HG03565 (cell line): Measurements from ENCODE around the gene KIF11.

Experiments
- ATAC-seq: cut with Tn5 transposase; IDR thresholded peaks from one replicate; pipeline ENCODE4 v1.9.1; 2021; ENCODE audit warnings: mild to moderate bottlenecking, moderate library complexity; ENCODE audit not compliant: unreplicated experiment

Gene KIF11

GRCh38 chr10:92667078-92667477, 74.1 kb downstream of the KIF11 start:
- no peak for ATAC-seq

- ATAC-seq, result no peak
Observed at GRCh38 chr10:92677708-92678107, 84.8 kb downstream of the KIF11 start.

DNA sequence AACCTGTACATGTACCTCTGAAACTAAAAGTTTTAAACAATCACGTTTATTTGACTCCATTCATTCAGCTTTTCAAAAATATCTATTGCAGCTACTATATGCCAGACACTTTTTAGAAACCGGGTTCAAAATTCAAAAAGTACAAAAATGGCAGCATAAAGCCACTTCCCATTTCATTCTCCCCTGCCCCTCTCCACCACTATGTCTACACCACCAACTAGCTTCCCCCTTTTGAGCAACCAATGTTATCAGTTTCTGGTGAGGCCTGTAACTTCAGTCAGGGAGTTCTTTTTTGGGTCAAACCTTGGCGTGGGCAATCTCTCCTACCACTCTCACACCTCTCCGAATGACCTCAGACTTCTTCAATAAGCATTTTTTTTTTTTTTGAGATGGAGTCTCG, 85.3 kb downstream of the KIF11 start:
- no peak for ATAC-seq

DNA sequence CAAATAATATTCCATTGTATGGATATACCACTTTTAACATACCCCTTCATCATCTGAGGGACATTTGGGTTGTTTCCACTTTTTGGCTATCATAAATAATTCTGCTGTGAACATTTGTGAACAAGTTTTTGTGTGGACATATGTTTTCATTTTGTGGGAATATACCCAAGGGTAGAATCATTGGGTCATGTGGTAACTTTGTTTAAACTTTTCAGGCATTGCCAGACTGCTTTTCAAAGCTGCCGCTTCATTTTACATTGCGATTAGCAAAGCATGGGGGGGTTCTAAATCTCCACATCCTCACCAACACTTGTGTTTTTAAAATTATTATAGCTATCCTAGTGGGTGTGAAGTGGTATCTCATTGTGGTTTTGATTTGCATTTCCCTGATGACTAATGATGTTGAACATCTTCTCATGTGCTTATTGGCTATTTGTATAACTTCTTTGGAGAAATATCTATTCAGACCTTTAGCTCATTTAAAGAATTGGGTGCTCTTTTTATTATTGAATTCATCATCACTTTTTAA, 88.4 kb downstream of the KIF11 start:
- no peak for ATAC-seq

- ATAC-seq, result no peak
Observed at GRCh38 chr10:92688573-92688926, 95.6 kb downstream of the KIF11 start.

DNA sequence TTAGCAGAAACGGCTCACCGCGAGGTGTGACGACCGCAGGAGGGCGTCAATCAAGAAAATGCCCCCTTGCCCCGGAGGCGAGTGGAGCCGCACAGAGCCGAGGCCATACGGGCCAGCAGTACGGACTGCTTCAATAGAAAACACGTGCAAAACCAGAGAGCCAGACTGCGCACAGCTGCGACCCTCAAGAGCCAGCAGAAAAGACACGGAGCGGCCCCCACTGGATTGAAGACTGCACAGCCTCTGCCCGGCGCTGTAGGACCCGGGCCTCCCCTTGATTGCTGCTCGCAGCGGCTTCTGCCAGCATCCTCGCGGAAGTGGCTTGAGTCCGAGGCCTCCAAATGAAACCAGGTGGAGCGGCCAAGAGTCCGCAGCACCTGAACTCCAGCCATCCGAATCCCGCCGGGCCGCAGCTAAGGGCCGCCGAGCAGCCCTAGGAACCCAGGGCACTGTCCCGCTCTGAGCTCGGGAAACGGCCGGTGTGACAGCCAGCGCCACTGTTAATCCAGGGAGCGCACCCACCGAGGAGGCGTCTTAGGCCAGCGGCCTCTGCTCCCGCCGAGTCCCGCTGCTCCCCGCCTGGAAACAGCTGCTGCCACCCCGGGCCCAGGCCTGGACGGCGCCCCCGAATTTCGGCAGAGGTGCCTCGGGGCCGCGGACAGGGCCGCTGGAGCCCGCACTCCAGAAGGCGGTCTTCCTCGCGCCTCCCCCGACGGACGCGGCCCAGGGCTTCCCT, 96.2 kb downstream of the KIF11 start:
- peak; percentile 12 for ATAC-seq

DNA sequence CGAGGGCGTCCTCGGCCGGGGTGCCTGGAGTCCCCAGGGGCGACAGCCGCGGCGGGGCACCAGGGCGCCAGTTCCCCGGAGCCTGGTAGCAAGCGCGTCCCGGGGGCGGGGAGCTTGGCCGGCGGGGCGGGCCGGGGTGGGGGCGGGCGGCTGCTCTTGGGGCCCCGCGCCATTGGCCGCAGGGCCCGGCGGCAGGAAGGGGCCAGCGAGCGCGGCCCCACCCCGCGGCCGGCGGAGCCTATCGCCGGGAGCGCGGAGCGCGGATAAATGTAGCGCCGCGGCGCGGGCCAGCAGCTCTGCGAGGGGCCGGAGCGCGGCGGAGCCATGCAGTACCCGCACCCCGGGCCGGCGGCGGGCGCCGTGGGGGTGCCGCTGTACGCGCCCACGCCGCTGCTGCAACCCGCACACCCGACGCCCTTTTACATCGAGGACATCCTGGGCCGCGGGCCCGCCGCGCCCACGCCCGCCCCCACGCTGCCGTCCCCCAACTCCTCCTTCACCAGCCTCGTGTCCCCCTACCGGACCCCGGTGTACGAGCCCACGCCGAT, 96.8 kb downstream of the KIF11 start, which contains the start of gene HHEX:
TSS of gene HHEX (plus strand) at position 293 of the 548 bp plus-strand sequence. CDS start at position 325, 32 bp downstream.
- ATAC-seq, result peak; percentile 43

DNA sequence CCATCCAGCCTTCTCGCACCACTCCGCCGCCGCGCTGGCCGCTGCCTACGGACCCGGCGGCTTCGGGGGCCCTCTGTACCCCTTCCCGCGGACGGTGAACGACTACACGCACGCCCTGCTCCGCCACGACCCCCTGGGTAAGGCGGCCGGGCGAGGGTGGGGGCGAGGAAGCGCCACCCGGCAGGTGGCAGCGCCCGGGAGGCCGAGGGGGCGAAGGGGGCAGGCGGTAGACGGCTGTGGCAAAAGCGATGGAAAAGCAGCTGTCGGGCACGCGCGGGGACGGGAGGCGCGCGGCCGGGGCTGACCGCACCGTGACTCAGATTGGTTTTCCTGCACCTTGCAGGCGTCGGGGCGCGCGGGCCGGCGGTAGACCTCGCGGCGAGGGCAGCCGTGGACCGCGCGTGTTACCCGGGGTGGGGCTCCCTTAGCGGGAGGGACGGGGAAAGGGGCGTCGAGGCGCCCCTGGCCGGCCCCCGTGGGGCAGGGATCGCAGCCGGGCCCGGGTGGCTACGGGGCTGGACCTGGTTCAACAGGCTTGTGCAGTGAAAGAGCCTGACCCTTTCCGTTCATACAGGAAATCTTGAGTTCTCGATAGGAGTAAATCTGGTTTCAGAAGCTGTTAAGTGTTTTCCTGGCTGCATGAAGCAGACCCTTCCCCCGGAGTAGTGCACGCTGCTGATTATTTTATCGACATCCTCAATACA, 97.4 kb downstream of the KIF11 start:
- peak; percentile 27 for ATAC-seq

- ATAC-seq, result no peak
Observed at GRCh38 chr10:92690915-92691590, 98.1 kb downstream of the KIF11 start.

DNA sequence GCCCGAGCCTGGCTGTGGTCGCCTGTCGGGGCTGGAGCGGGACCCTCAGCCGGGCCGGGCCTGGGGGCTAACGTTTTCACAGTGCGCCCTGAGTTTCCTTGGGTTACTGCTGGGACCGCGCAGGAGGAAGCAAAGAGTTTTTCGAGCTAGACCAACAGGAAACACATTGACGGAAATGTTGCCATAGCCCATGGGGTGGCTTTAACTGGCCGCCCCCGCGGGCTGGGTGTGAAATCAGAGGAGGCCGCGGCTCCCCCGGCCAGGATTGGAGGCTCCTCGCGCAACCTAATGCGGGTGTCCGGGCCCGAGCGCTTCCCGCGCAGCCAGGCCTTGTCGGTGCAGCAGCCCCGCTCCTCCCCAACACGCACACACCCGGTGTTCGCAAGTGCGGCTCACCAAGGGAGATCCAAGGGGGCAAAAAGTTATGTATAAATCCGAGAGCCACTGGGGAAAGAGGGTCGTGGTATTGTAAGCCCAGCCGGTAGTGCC, 98.7 kb downstream of the KIF11 start:
- no peak for ATAC-seq

- ATAC-seq, result no peak
Observed at GRCh38 chr10:92692080-92692671, 99.2 kb downstream of the KIF11 start.

GRCh38 chr10:92692697-92693533, 100.0 kb downstream of the KIF11 start:
- no peak for ATAC-seq

- ATAC-seq, result no peak
Observed at GRCh38 chr10:92693534-92693893, 100.6 kb downstream of the KIF11 start.

- no peak for ATAC-seq
Observed at GRCh38 chr10:92695679-92696605, 103.0 kb downstream of the KIF11 start.

DNA sequence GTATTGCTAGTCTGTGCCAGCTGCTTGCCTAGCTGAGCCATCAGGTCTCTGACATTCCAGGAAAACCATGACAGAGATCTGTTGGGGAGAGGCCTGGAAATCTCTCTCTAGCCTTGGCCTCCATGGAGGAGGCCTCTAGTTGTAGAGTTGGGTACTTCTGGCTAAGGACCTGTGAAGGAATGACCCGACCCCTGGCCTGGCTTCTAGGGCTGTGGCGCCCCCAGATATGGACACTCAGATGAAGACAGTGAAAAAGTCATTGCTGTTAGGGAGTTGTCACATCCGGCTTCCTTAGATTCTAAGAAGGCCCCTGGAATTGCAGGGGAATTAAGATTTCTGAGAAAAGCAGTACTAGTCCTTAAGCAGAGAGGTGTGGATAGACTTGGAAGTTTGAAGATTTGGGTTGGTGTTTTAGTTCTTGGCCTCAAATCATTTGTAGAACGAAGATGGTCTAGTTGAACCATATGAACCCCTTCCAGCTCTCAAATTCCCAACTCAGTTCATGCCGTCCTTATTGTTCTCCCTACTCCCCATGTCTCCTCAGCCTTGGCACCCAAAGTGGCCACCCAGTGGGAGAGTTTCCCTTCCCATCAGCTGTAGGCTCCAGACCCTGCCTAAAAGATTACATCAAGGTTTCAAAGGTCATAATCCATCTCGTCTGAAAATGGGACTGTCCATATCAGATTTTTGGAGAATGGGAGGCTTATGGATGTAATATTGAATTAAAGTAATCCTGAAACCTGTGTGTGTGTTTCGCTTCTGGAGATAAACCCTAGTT, 103.9 kb downstream of the KIF11 start:
- no peak for ATAC-seq

- no peak for ATAC-seq
Observed at GRCh38 chr10:92697663-92698511, 105.0 kb downstream of the KIF11 start.

DNA sequence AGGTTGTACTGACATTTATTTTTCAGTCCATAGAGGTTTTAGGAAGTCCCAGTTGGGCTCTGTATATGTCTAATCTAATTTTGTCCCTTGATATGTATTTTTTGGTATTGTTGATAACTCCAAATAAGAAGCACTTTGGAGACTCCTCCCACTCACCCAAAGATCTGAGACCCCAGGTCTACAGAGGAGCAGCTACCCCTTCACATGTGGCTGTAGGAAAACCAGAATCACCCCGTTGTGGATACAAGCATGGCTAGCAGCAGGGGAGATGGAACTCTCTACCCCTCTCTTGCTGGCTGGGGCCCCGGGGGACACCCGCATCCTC, 106.2 kb downstream of the KIF11 start:
- ATAC-seq, result no peak
